ENCODE results near the gene ST6GALNAC1.

Gene ST6GALNAC1

DNA sequence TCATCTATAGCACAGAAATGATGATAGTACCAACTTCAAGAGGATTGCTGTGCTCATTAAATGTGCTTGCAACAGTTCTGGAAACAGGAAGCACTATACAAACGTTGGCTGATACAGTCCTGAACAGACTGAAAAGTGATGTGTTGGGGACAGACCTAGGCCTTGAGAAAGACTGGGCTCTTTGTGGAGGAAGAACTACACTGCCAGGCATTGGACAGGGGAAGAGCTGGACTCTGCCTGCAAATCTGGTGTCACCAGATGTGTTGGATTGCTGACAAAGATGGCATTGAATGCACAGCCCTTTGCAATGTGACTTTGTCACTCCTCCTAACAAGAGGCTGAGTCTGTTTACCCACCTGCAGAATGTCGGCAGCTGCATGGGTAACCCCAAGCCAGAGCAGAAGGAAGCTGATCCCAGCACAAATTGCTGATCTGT is 45.5 kb downstream of the ST6GALNAC1 start:
- TF ChIP-seq, protein P1, sequence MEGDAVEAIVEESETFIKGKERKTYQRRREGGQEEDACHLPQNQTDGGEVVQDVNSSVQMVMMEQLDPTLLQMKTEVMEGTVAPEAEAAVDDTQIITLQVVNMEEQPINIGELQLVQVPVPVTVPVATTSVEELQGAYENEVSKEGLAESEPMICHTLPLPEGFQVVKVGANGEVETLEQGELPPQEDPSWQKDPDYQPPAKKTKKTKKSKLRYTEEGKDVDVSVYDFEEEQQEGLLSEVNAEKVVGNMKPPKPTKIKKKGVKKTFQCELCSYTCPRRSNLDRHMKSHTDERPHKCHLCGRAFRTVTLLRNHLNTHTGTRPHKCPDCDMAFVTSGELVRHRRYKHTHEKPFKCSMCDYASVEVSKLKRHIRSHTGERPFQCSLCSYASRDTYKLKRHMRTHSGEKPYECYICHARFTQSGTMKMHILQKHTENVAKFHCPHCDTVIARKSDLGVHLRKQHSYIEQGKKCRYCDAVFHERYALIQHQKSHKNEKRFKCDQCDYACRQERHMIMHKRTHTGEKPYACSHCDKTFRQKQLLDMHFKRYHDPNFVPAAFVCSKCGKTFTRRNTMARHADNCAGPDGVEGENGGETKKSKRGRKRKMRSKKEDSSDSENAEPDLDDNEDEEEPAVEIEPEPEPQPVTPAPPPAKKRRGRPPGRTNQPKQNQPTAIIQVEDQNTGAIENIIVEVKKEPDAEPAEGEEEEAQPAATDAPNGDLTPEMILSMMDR (conservative IDR thresholded peaks at IDR 0.05; ENCODE audit: low read length): no peak
- no peak for DNase-seq (ENCODE audit: low read depth)

GRCh38 chr17:76597156-76598003 is 46.2 kb downstream of the ST6GALNAC1 start:
- TF ChIP-seq, protein P1 (conservative IDR thresholded peaks at IDR 0.05; ENCODE audit: low read length): no peak
- DNase-seq (ENCODE audit: low read depth): no peak
- no peak overlapping the region for H3K4me3 ChIP-seq (ENCODE audit: low read length)

More for the DNA sequence above, 45.5 kb downstream of the ST6GALNAC1 start:
- H3K4me3 ChIP-seq (ENCODE audit: low read length): no peak overlapping the region

- TF ChIP-seq, protein P1 (conservative IDR thresholded peaks at IDR 0.05; ENCODE audit: low read length): no peak
- DNase-seq (ENCODE audit: low read depth): no peak
- H3K4me3 ChIP-seq (ENCODE audit: low read length): no peak overlapping the region
Observed at GRCh38 chr17:76594690-76595089, 48.9 kb downstream of the ST6GALNAC1 start.

DNA sequence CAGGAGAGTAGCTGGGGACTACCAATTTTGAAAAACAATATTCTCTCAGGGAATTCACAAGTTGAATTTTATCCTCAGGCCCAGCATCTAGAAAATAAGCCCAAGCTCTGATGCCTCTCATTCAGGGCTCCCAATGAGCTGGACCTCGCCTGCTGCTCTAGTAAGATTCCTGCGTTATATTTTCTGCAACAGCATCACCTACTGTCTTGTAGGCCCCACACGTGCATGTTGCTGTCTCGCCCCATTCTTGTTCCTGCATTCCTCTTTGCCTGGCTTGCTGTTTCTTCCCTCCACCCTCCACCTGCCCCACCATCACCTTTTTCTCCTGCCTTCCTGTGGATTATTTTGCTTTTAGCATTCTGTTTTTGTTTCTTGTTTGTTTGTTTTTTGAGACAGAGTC is 49.6 kb downstream of the ST6GALNAC1 start:
- TF ChIP-seq, protein P1 (conservative IDR thresholded peaks at IDR 0.05; ENCODE audit: low read length): no peak
- no peak overlapping the region for H3K4me3 ChIP-seq (ENCODE audit: low read length)
- no peak for DNase-seq (ENCODE audit: low read depth)

- TF ChIP-seq, protein P1 (conservative IDR thresholded peaks at IDR 0.05; ENCODE audit: low read length): no peak
- no peak overlapping the region for H3K4me3 ChIP-seq (ENCODE audit: low read length)
- no peak for DNase-seq (ENCODE audit: low read depth)
Observed at GRCh38 chr17:76593384-76593826, 50.2 kb downstream of the ST6GALNAC1 start.

GRCh38 chr17:76588182-76588581 is 55.4 kb downstream of the ST6GALNAC1 start:
- TF ChIP-seq, protein P1 (conservative IDR thresholded peaks at IDR 0.05; ENCODE audit: low read length): no peak
- DNase-seq (ENCODE audit: low read depth): no peak
- no peak overlapping the region for H3K4me3 ChIP-seq (ENCODE audit: low read length)

All from AG10803 (cell line).